Transverse colon (tissue), 4 donors: ENCODE results near the gene SMIM10L2A.

ENCODE experiments used
- EP300 ChIP-seq: sonication (generic); formaldehyde crosslinking; IDR thresholded peaks from one replicate; pipeline ENCODE4 v1.6.1; 2017; ENCODE audit warnings: antibody characterized with exemption, low read depth
- POLR2A ChIP-seq: fragments of 450-650 bp; IDR thresholded peaks from one replicate; pipeline ENCODE4 v1.6.1; 2016; ENCODE audit warnings: antibody characterized with exemption, mild to moderate bottlenecking, moderate library complexity
- POLR2AphosphoS5 ChIP-seq, 3 donors: sonication (generic); formaldehyde crosslinking; IDR thresholded peaks; one replicate each; pipeline ENCODE4 v1.6.1; 2016; ENCODE audit warnings: antibody characterized with exemption in 3 of 3
- TF ChIP-seq, protein P1 (sequence below), 5 experiments: fragments of 200-600 bp in 3 of 5; fragments of 450-650 bp in 2 of 5; sonication (generic) in 3 of 5; IDR thresholded peaks; 1 replicate in 2 of 5; 2 replicates in 3 of 5; pipeline ENCODE4 v1.5.1; 2016 to 2017; ENCODE audit warnings: antibody characterized with exemption in 5 of 5, inconsistent platforms in 3 of 5, mild to moderate bottlenecking in 2 of 5, moderate library complexity in 1 of 5

DNA sequence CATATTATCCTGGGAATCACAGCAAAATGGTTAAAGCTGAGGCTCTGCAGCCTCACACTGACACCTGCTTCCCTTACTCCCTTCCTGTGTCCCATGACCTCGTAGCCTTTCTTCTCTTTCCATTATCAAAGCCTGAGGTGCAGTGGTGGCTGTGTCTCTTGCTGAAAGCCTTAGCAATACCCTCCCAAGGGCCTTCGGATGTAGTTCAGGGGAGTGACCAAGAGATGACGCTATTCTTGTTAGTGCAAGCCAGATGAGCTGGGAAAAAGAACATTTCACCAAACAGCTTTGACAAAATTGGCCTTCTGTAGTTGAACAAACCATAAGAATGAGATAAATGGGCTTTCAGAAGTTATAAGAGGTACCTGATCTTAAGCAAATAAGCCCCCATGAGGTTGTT is 31.6 kb downstream of the SMIM10L2A start:
- TF ChIP-seq, protein P1, sequence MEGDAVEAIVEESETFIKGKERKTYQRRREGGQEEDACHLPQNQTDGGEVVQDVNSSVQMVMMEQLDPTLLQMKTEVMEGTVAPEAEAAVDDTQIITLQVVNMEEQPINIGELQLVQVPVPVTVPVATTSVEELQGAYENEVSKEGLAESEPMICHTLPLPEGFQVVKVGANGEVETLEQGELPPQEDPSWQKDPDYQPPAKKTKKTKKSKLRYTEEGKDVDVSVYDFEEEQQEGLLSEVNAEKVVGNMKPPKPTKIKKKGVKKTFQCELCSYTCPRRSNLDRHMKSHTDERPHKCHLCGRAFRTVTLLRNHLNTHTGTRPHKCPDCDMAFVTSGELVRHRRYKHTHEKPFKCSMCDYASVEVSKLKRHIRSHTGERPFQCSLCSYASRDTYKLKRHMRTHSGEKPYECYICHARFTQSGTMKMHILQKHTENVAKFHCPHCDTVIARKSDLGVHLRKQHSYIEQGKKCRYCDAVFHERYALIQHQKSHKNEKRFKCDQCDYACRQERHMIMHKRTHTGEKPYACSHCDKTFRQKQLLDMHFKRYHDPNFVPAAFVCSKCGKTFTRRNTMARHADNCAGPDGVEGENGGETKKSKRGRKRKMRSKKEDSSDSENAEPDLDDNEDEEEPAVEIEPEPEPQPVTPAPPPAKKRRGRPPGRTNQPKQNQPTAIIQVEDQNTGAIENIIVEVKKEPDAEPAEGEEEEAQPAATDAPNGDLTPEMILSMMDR (IDR thresholded peaks at IDR 0.05): no peak
- TF ChIP-seq EP300 (no peak), POLR2AphosphoS5 (IDR thresholded peaks at IDR 0.05) (no peak), POLR2A (no peak)
